Astrocyte (in vitro differentiated cells and primary cell): Measurements from ENCODE around the gene MYO7B. TPM values are rescaled to one million over a fixed set of nuclear protein-coding genes. Genes with fewer than 3 reads are reported as not detected.

Experiments
- DNase-seq: peaks from one replicate; pipeline ENCODE4 v3.0.0-alpha.2; 2010; ENCODE audit warnings: low read depth
- FAIRE-seq: peaks from 2 replicates; lab custom pipeline; 2011; peaks lifted over from hg19 to GRCh38; lab: Jason Lieb, UNC
- H2AFZ ChIP-seq: 2 replicates; pipeline ENCODE4 v1.6.0; 2012; ENCODE audit warnings: low read depth, low read length, inconsistent platforms
- H3K27ac ChIP-seq: 2 replicates; pipeline ENCODE4 v1.5.1; 2011; ENCODE audit warnings: low read depth, low read length, inconsistent platforms
- H3K27me3 ChIP-seq: 2 replicates; pipeline ENCODE4 v1.6.0; 2011; ENCODE audit warnings: low read length, inconsistent platforms; ENCODE audit not compliant: insufficient read depth
- H3K36me3 ChIP-seq: 2 replicates; pipeline ENCODE4 v1.5.1; 2011; ENCODE audit warnings: low read length, inconsistent platforms; ENCODE audit not compliant: insufficient read depth
- H3K4me1 ChIP-seq: 2 replicates; pipeline ENCODE4 v1.5.1; 2011; ENCODE audit warnings: low read length, inconsistent platforms; ENCODE audit not compliant: insufficient read depth
- H3K4me2 ChIP-seq: 2 replicates; pipeline ENCODE4 v1.6.0; 2012; ENCODE audit warnings: low read length, inconsistent platforms
- H3K4me3 ChIP-seq: 2 replicates; pipeline ENCODE4 v1.5.1; 2011; ENCODE audit warnings: low read depth, mild to moderate bottlenecking, low read length, inconsistent platforms; ENCODE audit not compliant: insufficient read depth
- H3K79me2 ChIP-seq: 2 replicates; pipeline ENCODE4 v1.6.0; 2012; ENCODE audit warnings: mild to moderate bottlenecking, low read length, inconsistent platforms; ENCODE audit not compliant: insufficient read depth
- H3K9ac ChIP-seq: 2 replicates; pipeline ENCODE4 v1.6.0; 2012; ENCODE audit warnings: mild to moderate bottlenecking, low read length, inconsistent platforms
- H3K9me3 ChIP-seq: 2 replicates; pipeline ENCODE4 v1.5.1; 2012; ENCODE audit warnings: low read depth, mild to moderate bottlenecking, low read length, inconsistent platforms; ENCODE audit not compliant: insufficient read depth
- H4K20me1 ChIP-seq: 2 replicates; pipeline ENCODE4 v1.6.0; 2012; ENCODE audit warnings: low read length, inconsistent platforms; ENCODE audit not compliant: insufficient read depth
- H3K27ac Mint-ChIP-seq: one replicate; pipeline ENCODE4 v1.8.0; 2021; ENCODE audit warnings: mild to moderate bottlenecking, mixed read lengths; ENCODE audit not compliant: unreplicated experiment
- H3K27me3 Mint-ChIP-seq: one replicate; pipeline ENCODE4 v1.8.0; 2021; ENCODE audit warnings: low read depth, mixed read lengths; ENCODE audit not compliant: unreplicated experiment
- H3K36me3 Mint-ChIP-seq: one replicate; pipeline ENCODE4 v1.8.0; 2021; ENCODE audit warnings: low read depth, mixed read lengths; ENCODE audit not compliant: unreplicated experiment
- H3K4me1 Mint-ChIP-seq: one replicate; pipeline ENCODE4 v1.8.0; 2021; ENCODE audit warnings: low read depth, mixed read lengths; ENCODE audit not compliant: unreplicated experiment
- H3K4me3 Mint-ChIP-seq: one replicate; pipeline ENCODE4 v1.8.0; 2021; ENCODE audit warnings: mild to moderate bottlenecking, moderate library complexity, mixed read lengths; ENCODE audit not compliant: unreplicated experiment
- H3K9me3 Mint-ChIP-seq: one replicate; pipeline ENCODE4 v1.8.0; 2021; ENCODE audit warnings: mild to moderate bottlenecking, mixed read lengths; ENCODE audit not compliant: unreplicated experiment
- EZH2 ChIP-seq: IDR thresholded peaks from 2 replicates; pipeline ENCODE4 v1.6.1; 2012; ENCODE audit warnings: mild to moderate bottlenecking, low read length, inconsistent platforms; ENCODE audit not compliant: insufficient read depth
- total RNA-seq: library from RNA; stranded (reverse); gene quantifications from 2 replicates; pipeline ENCODE4 v1.2.1, GENCODE V29; 2021
- TF ChIP-seq, protein P1 (sequence below): IDR thresholded peaks from 2 replicates; pipeline ENCODE4 v1.5.1; 2011; ENCODE audit warnings: low read depth, mild to moderate bottlenecking, inconsistent platforms, low read length, moderate library complexity; ENCODE audit not compliant: insufficient read depth

MYO7B gene
- total RNA-seq, 1 donor from 2014 or later: 0.77 TPM

GRCh38 chr2:127637236-127637630 lies 101.8 kb downstream of the MYO7B start:
- no peaks in the 10 kb centered on the region for H3K27me3 Mint-ChIP-seq
- H3K27ac ChIP-seq: peak overlapping the region; percentile 76
- no peak overlapping the region for H2AFZ ChIP-seq
- no peak overlapping the region for H3K4me3 Mint-ChIP-seq
- peaks cover 12% of the 10 kb centered on the region for H3K4me1 Mint-ChIP-seq
- H3K9ac ChIP-seq: peak overlapping the region; percentile 62
- H3K36me3 Mint-ChIP-seq: peaks cover 5% of the 10 kb centered on the region
- peak overlapping the region; percentile 67 for H3K4me2 ChIP-seq
- H3K36me3 ChIP-seq: no peaks in the 10 kb centered on the region
- peaks cover 14% of the 10 kb centered on the region for H3K4me1 ChIP-seq
- H3K27me3 ChIP-seq: no peaks in the 10 kb centered on the region
- DNase-seq (no peak), FAIRE-seq (no peak)
- H3K9me3 Mint-ChIP-seq: no peaks in the 10 kb centered on the region
- no peak overlapping the region for H3K27ac Mint-ChIP-seq
- peak overlapping the region; percentile 10 for H3K4me3 ChIP-seq
- no peaks in the 10 kb centered on the region for H3K79me2 ChIP-seq
- no peaks in the 10 kb centered on the region for H4K20me1 ChIP-seq
- TF ChIP-seq, protein P1, sequence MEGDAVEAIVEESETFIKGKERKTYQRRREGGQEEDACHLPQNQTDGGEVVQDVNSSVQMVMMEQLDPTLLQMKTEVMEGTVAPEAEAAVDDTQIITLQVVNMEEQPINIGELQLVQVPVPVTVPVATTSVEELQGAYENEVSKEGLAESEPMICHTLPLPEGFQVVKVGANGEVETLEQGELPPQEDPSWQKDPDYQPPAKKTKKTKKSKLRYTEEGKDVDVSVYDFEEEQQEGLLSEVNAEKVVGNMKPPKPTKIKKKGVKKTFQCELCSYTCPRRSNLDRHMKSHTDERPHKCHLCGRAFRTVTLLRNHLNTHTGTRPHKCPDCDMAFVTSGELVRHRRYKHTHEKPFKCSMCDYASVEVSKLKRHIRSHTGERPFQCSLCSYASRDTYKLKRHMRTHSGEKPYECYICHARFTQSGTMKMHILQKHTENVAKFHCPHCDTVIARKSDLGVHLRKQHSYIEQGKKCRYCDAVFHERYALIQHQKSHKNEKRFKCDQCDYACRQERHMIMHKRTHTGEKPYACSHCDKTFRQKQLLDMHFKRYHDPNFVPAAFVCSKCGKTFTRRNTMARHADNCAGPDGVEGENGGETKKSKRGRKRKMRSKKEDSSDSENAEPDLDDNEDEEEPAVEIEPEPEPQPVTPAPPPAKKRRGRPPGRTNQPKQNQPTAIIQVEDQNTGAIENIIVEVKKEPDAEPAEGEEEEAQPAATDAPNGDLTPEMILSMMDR: no peak
- TF ChIP-seq EZH2: no peak
- H3K9me3 ChIP-seq: no peaks in the 10 kb centered on the region

DNA sequence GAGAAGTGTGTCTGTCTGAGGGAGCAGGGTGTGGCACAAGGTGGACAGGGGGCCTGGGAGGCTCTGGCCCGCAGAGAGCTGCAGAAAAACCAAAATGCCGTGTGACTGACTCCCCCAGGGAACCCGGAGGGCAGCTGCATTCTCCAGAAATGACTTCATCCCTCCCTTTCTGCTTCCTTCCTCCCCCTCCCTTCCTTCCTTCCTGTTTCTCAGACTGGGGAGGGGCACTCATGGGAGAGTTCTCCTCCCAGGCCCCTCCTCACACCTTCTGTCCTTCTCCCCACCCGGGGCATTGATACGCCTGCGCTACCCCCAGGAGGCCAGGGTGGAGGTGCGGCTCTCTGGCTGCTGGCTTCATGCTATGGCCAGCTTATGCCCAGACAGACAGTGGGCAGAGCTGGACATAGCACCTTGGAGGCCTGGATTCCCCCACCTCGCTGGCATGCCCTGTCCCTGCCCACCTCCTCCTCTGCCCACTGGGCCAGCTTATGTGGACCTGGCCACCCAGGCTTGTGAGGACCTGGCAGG lies 102.3 kb downstream of the MYO7B start:
- peaks cover 5% of the 10 kb centered on the region for H3K36me3 Mint-ChIP-seq
- no peaks in the 10 kb centered on the region for H3K27me3 Mint-ChIP-seq
- no peak for TF ChIP-seq EZH2
- peak overlapping the region; percentile 76 for H3K27ac ChIP-seq
- H3K36me3 ChIP-seq: no peaks in the 10 kb centered on the region
- no peaks in the 10 kb centered on the region for H4K20me1 ChIP-seq
- H3K9me3 ChIP-seq: no peaks in the 10 kb centered on the region
- H3K9ac ChIP-seq: peak overlapping the region; percentile 62
- H3K27me3 ChIP-seq: no peaks in the 10 kb centered on the region
- peak overlapping the region; percentile 67 for H3K4me2 ChIP-seq
- DNase-seq (peak; percentile 71), FAIRE-seq (no peak)
- H3K79me2 ChIP-seq: no peaks in the 10 kb centered on the region
- H3K4me1 Mint-ChIP-seq: peaks cover 12% of the 10 kb centered on the region
- no peak overlapping the region for H3K4me3 ChIP-seq
- H3K4me3 Mint-ChIP-seq: no peak overlapping the region
- peak overlapping the region; percentile 44 for H2AFZ ChIP-seq
- H3K4me1 ChIP-seq: peaks cover 14% of the 10 kb centered on the region
- peak overlapping the region; percentile 85 for H3K27ac Mint-ChIP-seq
- no peaks in the 10 kb centered on the region for H3K9me3 Mint-ChIP-seq

- Histone ChIP-seq H3K4me1 (peaks cover 14% of the 10 kb centered on the region), H3K27ac (peak overlapping the region; percentile 76), H3K79me2 (no peaks in the 10 kb centered on the region), H3K9ac (peak overlapping the region; percentile 62), H4K20me1 (no peaks in the 10 kb centered on the region), H3K27me3 (no peaks in the 10 kb centered on the region), H3K4me3 (no peak overlapping the region), H2AFZ (peak overlapping the region; percentile 5), H3K36me3 (no peaks in the 10 kb centered on the region), H3K9me3 (no peaks in the 10 kb centered on the region), H3K4me2 (peak overlapping the region; percentile 67)
- Mint-ChIP-seq H3K4me1 (peaks cover 12% of the 10 kb centered on the region), H3K27me3 (no peaks in the 10 kb centered on the region), H3K36me3 (peaks cover 5% of the 10 kb centered on the region), H3K9me3 (no peaks in the 10 kb centered on the region), H3K27ac (peak overlapping the region; percentile 85), H3K4me3 (no peak overlapping the region)
- DNase-seq: no peak
- FAIRE-seq: no peak
- TF ChIP-seq EZH2: no peak
- TF ChIP-seq, protein P1: no peak
Observed at GRCh38 chr2:127638361-127639110, 103.1 kb downstream of the MYO7B start.
